ENCODE results near the gene ZNF638.

Gene ZNF638

DNA sequence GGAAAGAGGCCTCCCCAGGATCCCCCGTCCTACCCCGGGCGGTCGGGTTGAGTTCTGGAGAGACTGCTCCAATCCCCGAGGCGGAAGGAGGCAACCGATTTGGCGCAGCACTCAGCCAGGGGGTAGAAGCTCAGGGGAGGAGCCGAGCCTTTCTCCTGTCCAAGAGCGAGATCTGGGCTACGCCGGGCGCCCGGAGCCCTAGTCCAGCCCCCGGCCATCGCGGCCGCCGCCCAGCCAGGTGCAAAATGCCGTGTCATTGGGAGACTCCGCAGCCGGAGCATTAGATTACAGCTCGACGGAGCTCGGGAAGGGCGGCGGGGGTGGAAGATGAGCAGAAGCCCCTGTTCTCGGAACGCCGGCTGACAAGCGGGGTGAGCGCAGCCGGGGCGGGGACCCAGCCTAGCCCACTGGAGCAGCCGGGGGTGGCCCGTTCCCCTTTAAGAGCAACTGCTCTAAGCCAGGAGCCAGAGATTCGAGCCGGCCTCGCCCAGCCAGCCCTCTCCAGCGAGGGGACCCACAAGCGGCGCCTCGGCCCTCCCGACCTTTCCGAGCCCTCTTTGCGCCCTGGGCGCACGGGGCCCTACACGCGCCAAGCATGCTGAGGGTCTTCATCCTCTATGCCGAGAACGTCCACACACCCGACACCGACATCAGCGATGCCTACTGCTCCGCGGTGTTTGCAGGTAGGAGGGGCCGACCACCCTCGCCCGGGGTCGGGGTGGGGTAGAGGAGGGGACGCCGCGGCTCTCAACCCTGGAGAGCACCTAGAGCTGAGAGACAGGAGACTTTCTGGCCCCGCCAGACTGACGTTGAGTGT, 122.0 kb downstream of the ZNF638 start, which contains the start of gene DYSF:
Gene DYSF, plus strand, starts transcription at position 158 of the 817 bp plus-strand sequence.
- Histone ChIP-seq H3K36me3 (replicated peaks; ENCODE audit: low read depth, low read length) (no peaks in the 10 kb centered on the region), H4K20me1 (ENCODE audit: insufficient read depth, low read length) (no peaks in the 10 kb centered on the region), H3K4me2 (ENCODE audit: low read length) (no peak within 1 kb of the TSS), H3K4me1 (ENCODE audit: low read length) (no peaks in the 10 kb centered on the region), H3K27me3 (ENCODE audit: low read depth, low read length) (no peaks in the 10 kb centered on the region), H3K9ac (ENCODE audit: low read length) (no peak within 1 kb of the TSS), H3K4me3 (ENCODE audit: low read length) (no peak within 1 kb of the TSS), H3K27ac (ENCODE audit: low read length) (no peak within 1 kb of the TSS), H3K79me2 (ENCODE audit: low read length) (no peaks in the 10 kb centered on the region), H2AFZ (ENCODE audit: low read depth, low read length) (no peak within 1 kb of the TSS), H3K9me3 (ENCODE audit: insufficient read depth, low read length) (no peaks in the 10 kb centered on the region)
- TF ChIP-seq, protein P1, sequence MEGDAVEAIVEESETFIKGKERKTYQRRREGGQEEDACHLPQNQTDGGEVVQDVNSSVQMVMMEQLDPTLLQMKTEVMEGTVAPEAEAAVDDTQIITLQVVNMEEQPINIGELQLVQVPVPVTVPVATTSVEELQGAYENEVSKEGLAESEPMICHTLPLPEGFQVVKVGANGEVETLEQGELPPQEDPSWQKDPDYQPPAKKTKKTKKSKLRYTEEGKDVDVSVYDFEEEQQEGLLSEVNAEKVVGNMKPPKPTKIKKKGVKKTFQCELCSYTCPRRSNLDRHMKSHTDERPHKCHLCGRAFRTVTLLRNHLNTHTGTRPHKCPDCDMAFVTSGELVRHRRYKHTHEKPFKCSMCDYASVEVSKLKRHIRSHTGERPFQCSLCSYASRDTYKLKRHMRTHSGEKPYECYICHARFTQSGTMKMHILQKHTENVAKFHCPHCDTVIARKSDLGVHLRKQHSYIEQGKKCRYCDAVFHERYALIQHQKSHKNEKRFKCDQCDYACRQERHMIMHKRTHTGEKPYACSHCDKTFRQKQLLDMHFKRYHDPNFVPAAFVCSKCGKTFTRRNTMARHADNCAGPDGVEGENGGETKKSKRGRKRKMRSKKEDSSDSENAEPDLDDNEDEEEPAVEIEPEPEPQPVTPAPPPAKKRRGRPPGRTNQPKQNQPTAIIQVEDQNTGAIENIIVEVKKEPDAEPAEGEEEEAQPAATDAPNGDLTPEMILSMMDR (IDR thresholded peaks at IDR 0.05; ENCODE audit: low read depth, low read length): no peak
- TF ChIP-seq EZH2phosphoT487 (IDR thresholded peaks at IDR 0.05; ENCODE audit: low read depth): no peak

- no peaks in the 10 kb centered on the region for H3K36me3 ChIP-seq (replicated peaks; ENCODE audit: low read depth, low read length)
- H3K79me2 ChIP-seq (ENCODE audit: low read length): no peaks in the 10 kb centered on the region
- H3K27ac ChIP-seq (ENCODE audit: low read length): no peak overlapping the region
- no peaks in the 10 kb centered on the region for H3K4me1 ChIP-seq (ENCODE audit: low read length)
- no peaks in the 10 kb centered on the region for H4K20me1 ChIP-seq (ENCODE audit: insufficient read depth, low read length)
- H3K9me3 ChIP-seq (ENCODE audit: insufficient read depth, low read length): no peaks in the 10 kb centered on the region
- H3K4me3 ChIP-seq (ENCODE audit: low read length): no peak overlapping the region
- H3K9ac ChIP-seq (ENCODE audit: low read length): no peak overlapping the region
- H3K4me2 ChIP-seq (ENCODE audit: low read length): no peak overlapping the region
- no peak overlapping the region for H2AFZ ChIP-seq (ENCODE audit: low read depth, low read length)
- H3K27me3 ChIP-seq (ENCODE audit: low read depth, low read length): no peaks in the 10 kb centered on the region
- TF ChIP-seq, protein P1 (IDR thresholded peaks at IDR 0.05; ENCODE audit: low read depth, low read length): no peak
- no peak for TF ChIP-seq EZH2phosphoT487 (IDR thresholded peaks at IDR 0.05; ENCODE audit: low read depth)
Measured at GRCh38 chr2:71454221-71455010, 122.8 kb downstream of the ZNF638 start.

DNA sequence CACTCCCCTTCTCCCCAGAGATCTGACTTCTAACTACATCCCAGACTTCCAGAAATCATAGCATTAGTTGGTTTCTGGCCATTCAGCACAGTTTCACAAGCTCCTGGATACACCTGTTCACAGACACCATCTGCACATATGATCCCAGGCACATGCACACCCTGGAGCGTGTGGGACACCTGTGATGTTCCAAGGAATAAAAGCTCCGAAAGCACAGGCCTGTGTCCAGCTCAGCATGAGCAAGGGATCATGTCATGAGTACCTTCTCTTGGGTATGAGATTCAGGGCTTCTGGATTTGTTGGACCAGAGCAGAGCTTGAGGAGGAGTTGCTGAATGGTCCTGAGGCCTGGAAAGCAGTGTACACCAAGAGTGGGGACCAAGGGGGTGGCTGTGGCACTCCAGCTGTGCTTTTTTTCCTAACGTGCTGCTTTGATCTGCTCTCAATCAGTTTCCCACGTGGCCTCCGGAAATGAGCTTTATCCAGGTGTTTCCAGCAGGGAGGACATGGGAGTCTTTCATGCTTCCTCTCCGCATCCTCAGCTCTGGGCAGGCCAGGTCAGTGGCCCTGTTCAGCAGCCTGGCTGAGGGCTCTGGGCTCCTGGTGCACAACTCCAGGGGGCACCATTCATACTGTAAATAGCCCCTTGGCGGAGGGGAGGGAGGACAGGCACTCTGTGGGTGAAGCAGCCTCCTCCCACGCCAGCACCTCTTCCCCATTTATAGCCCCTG, 123.6 kb downstream of the ZNF638 start:
- H3K27me3 ChIP-seq (ENCODE audit: low read depth, low read length): no peaks in the 10 kb centered on the region
- H3K27ac ChIP-seq (ENCODE audit: low read length): no peak overlapping the region
- no peaks in the 10 kb centered on the region for H3K9me3 ChIP-seq (ENCODE audit: insufficient read depth, low read length)
- H2AFZ ChIP-seq (ENCODE audit: low read depth, low read length): no peak overlapping the region
- no peaks in the 10 kb centered on the region for H3K79me2 ChIP-seq (ENCODE audit: low read length)
- H3K4me2 ChIP-seq (ENCODE audit: low read length): no peak overlapping the region
- no peak overlapping the region for H3K9ac ChIP-seq (ENCODE audit: low read length)
- no peaks in the 10 kb centered on the region for H3K4me1 ChIP-seq (ENCODE audit: low read length)
- H3K36me3 ChIP-seq (replicated peaks; ENCODE audit: low read depth, low read length): no peaks in the 10 kb centered on the region
- no peak for TF ChIP-seq EZH2phosphoT487 (IDR thresholded peaks at IDR 0.05; ENCODE audit: low read depth)
- TF ChIP-seq, protein P1 (IDR thresholded peaks at IDR 0.05; ENCODE audit: low read depth, low read length): no peak
- H4K20me1 ChIP-seq (ENCODE audit: insufficient read depth, low read length): no peaks in the 10 kb centered on the region
- H3K4me3 ChIP-seq (ENCODE audit: low read length): no peak overlapping the region

All from OCI-LY3 (cell line).